ENCODE measurements around the gene TSPAN31. TPM values are rescaled to one million over a fixed set of nuclear protein-coding genes. Genes with fewer than 3 reads are reported as not detected.

TSPAN31 gene
- total RNA-seq, 1 donor from 2014 or later: 18.6 TPM

DNA sequence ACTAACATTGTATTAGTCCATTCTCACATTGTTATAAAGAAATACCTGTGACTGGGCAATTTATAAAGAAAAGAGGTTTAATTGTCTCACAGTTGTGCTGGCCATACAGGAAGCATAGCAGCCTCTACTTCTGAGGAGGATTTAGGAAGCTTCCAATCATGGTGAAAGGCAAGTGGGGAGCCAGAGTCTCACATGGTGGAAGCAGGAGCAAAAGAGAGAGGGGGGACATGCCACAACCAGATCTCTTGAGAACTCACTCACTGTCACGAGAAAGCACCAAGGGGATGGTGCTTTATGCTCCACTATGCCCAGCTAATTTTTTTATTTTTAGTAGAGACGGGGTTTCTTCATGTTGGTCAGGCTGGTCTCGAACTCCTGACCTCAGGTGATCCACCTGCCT is 37.6 kb upstream of the TSPAN31 start:
- peaks cover 9% of the 10 kb centered on the region for H3K9me3 Mint-ChIP-seq (ENCODE audit: unreplicated experiment)

DNA sequence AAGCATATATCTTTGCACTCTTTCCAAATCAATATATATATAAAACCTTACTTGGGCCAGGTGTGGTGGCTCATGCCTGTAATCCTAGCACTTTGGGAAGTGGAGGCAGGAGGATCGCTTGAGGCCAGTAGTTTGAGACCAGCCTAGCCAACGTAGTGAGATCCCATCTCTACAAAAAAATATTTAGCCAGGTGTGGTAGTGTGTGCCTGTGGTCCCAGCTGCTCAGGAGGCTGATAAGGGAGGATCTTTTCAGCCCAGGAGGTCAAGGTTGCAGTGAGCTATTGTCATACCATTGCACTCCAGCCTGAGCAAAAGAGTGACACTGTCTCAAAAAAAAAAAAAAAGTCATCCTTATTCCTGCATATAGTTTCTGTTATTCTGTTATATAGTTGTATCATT is 36.5 kb upstream of the TSPAN31 start:
- no peak overlapping the region for H3K27ac Mint-ChIP-seq (ENCODE audit: unreplicated experiment)
- no peaks in the 10 kb centered on the region for H3K4me1 ChIP-seq (ENCODE audit: insufficient read depth, low read length)
- DNase-seq (ENCODE audit: low read depth) (no peak), FAIRE-seq (no peak)
- H3K4me1 Mint-ChIP-seq (ENCODE audit: low read depth, unreplicated experiment): no peaks in the 10 kb centered on the region
- H3K36me3 Mint-ChIP-seq (ENCODE audit: low read depth, unreplicated experiment): peaks cover 18% of the 10 kb centered on the region
- H3K9ac ChIP-seq (ENCODE audit: low read length): no peak overlapping the region
- no peak overlapping the region for H3K4me3 ChIP-seq (ENCODE audit: insufficient read depth, low read depth, low read length)
- peaks cover 6% of the 10 kb centered on the region for H3K9me3 Mint-ChIP-seq (ENCODE audit: unreplicated experiment)
- H4K20me1 ChIP-seq (ENCODE audit: insufficient read depth, low read length): no peaks in the 10 kb centered on the region
- H3K27me3 ChIP-seq (ENCODE audit: insufficient read depth, low read length): no peaks in the 10 kb centered on the region
- H3K9me3 ChIP-seq (ENCODE audit: insufficient read depth, low read depth, low read length): no peaks in the 10 kb centered on the region
- H3K27ac ChIP-seq (ENCODE audit: low read depth, low read length): no peak overlapping the region
- H3K4me2 ChIP-seq (ENCODE audit: low read length): no peak overlapping the region
- H3K27me3 Mint-ChIP-seq (ENCODE audit: low read depth, unreplicated experiment): no peaks in the 10 kb centered on the region
- no peaks in the 10 kb centered on the region for H3K79me2 ChIP-seq (ENCODE audit: insufficient read depth, low read length)
- no peak overlapping the region for H3K4me3 Mint-ChIP-seq (ENCODE audit: unreplicated experiment)
- H2AFZ ChIP-seq (ENCODE audit: low read depth, low read length): no peak overlapping the region
- no peak for TF ChIP-seq EZH2 (IDR thresholded peaks at IDR 0.05; ENCODE audit: insufficient read depth, low read length)
- TF ChIP-seq, protein P1, sequence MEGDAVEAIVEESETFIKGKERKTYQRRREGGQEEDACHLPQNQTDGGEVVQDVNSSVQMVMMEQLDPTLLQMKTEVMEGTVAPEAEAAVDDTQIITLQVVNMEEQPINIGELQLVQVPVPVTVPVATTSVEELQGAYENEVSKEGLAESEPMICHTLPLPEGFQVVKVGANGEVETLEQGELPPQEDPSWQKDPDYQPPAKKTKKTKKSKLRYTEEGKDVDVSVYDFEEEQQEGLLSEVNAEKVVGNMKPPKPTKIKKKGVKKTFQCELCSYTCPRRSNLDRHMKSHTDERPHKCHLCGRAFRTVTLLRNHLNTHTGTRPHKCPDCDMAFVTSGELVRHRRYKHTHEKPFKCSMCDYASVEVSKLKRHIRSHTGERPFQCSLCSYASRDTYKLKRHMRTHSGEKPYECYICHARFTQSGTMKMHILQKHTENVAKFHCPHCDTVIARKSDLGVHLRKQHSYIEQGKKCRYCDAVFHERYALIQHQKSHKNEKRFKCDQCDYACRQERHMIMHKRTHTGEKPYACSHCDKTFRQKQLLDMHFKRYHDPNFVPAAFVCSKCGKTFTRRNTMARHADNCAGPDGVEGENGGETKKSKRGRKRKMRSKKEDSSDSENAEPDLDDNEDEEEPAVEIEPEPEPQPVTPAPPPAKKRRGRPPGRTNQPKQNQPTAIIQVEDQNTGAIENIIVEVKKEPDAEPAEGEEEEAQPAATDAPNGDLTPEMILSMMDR (IDR thresholded peaks at IDR 0.05; ENCODE audit: insufficient read depth, low read depth, low read length): no peak
- no peaks in the 10 kb centered on the region for H3K36me3 ChIP-seq (ENCODE audit: insufficient read depth, low read length)

More for the DNA sequence above, 37.6 kb upstream of the TSPAN31 start:
- H3K27ac Mint-ChIP-seq (ENCODE audit: unreplicated experiment): no peak overlapping the region
- no peaks in the 10 kb centered on the region for H3K27me3 ChIP-seq (ENCODE audit: insufficient read depth, low read length)
- peaks cover 29% of the 10 kb centered on the region for H3K36me3 Mint-ChIP-seq (ENCODE audit: low read depth, unreplicated experiment)
- H3K4me2 ChIP-seq (ENCODE audit: low read length): no peak overlapping the region
- H3K4me3 Mint-ChIP-seq (ENCODE audit: unreplicated experiment): no peak overlapping the region
- TF ChIP-seq, protein P1 (IDR thresholded peaks at IDR 0.05; ENCODE audit: insufficient read depth, low read depth, low read length): no peak
- no peak for TF ChIP-seq EZH2 (IDR thresholded peaks at IDR 0.05; ENCODE audit: insufficient read depth, low read length)
- H3K27me3 Mint-ChIP-seq (ENCODE audit: low read depth, unreplicated experiment): no peaks in the 10 kb centered on the region
- H3K27ac ChIP-seq (ENCODE audit: low read depth, low read length): no peak overlapping the region
- H3K4me1 Mint-ChIP-seq (ENCODE audit: low read depth, unreplicated experiment): no peaks in the 10 kb centered on the region
- no peak overlapping the region for H3K9ac ChIP-seq (ENCODE audit: low read length)
- H2AFZ ChIP-seq (ENCODE audit: low read depth, low read length): no peak overlapping the region
- H3K4me3 ChIP-seq (ENCODE audit: insufficient read depth, low read depth, low read length): no peak overlapping the region
- DNase-seq (ENCODE audit: low read depth): no peak
- H3K79me2 ChIP-seq (ENCODE audit: insufficient read depth, low read length): no peaks in the 10 kb centered on the region
- H3K9me3 ChIP-seq (ENCODE audit: insufficient read depth, low read depth, low read length): no peaks in the 10 kb centered on the region
- no peaks in the 10 kb centered on the region for H3K4me1 ChIP-seq (ENCODE audit: insufficient read depth, low read length)
- no peaks in the 10 kb centered on the region for H4K20me1 ChIP-seq (ENCODE audit: insufficient read depth, low read length)
- no peak for FAIRE-seq
- no peaks in the 10 kb centered on the region for H3K36me3 ChIP-seq (ENCODE audit: insufficient read depth, low read length)

DNA sequence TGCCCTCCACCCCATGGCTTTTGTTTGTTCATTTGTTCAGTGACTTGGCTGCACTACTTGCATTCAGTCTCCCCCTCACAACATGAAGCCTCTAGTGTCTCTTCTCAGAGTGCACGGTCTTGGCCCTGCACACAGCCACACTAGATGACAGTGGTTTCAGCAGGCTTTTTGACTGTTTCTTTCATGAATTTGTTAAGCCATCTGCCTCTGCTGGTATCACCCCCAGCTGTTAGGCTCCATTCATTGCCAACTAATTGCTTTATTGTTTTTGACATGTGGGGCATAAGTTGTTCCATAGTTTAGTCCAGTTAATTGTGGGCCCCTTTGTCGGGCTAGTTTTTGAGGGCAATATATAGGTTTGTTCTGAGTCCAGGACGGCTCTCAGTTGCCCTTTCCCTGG is 32.1 kb upstream of the TSPAN31 start:
- Mint-ChIP-seq H3K4me3 (ENCODE audit: unreplicated experiment) (no peak overlapping the region), H3K9me3 (ENCODE audit: unreplicated experiment) (no peaks in the 10 kb centered on the region), H3K27me3 (ENCODE audit: low read depth, unreplicated experiment) (no peaks in the 10 kb centered on the region), H3K4me1 (ENCODE audit: low read depth, unreplicated experiment) (no peaks in the 10 kb centered on the region), H3K36me3 (ENCODE audit: low read depth, unreplicated experiment) (peaks cover 18% of the 10 kb centered on the region), H3K27ac (ENCODE audit: unreplicated experiment) (no peak overlapping the region)
- Histone ChIP-seq H4K20me1 (ENCODE audit: insufficient read depth, low read length) (no peaks in the 10 kb centered on the region), H3K4me3 (ENCODE audit: insufficient read depth, low read depth, low read length) (no peak overlapping the region), H3K27me3 (ENCODE audit: insufficient read depth, low read length) (no peaks in the 10 kb centered on the region), H3K36me3 (ENCODE audit: insufficient read depth, low read length) (peaks cover 14% of the 10 kb centered on the region), H3K4me1 (ENCODE audit: insufficient read depth, low read length) (no peaks in the 10 kb centered on the region), H3K9me3 (ENCODE audit: insufficient read depth, low read depth, low read length) (no peaks in the 10 kb centered on the region), H3K79me2 (ENCODE audit: insufficient read depth, low read length) (no peaks in the 10 kb centered on the region), H3K27ac (ENCODE audit: low read depth, low read length) (no peak overlapping the region), H3K9ac (ENCODE audit: low read length) (no peak overlapping the region), H3K4me2 (ENCODE audit: low read length) (no peak overlapping the region), H2AFZ (ENCODE audit: low read depth, low read length) (no peak overlapping the region)
- DNase-seq (ENCODE audit: low read depth) (no peak), FAIRE-seq (no peak)
- TF ChIP-seq, protein P1 (IDR thresholded peaks at IDR 0.05; ENCODE audit: insufficient read depth, low read depth, low read length): no peak
- TF ChIP-seq EZH2 (IDR thresholded peaks at IDR 0.05; ENCODE audit: insufficient read depth, low read length): no peak

All from astrocyte (in vitro differentiated cells and primary cell).